ENCODE data around the gene MTPN.

DNA sequence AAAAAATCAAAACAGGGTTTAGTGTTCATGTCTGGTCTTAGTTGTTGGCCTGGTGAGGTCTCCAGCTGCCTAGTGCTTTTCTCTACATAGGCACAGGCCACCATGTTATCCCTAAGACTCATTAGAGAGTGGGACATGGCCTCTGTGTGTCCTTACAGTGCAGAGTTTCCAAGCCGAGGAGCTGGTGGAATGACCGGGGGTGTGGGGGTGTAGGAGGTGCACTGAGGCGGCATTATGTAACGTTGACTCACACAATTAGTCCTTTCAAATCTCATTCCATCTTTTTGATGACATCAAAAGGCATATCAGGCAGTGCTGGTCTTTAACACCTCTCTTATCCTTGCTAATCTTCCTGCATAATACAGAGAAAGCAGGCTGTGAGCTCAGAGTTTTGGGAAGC, 71.3 kb downstream of the MTPN start:
- TF ChIP-seq, protein P1, sequence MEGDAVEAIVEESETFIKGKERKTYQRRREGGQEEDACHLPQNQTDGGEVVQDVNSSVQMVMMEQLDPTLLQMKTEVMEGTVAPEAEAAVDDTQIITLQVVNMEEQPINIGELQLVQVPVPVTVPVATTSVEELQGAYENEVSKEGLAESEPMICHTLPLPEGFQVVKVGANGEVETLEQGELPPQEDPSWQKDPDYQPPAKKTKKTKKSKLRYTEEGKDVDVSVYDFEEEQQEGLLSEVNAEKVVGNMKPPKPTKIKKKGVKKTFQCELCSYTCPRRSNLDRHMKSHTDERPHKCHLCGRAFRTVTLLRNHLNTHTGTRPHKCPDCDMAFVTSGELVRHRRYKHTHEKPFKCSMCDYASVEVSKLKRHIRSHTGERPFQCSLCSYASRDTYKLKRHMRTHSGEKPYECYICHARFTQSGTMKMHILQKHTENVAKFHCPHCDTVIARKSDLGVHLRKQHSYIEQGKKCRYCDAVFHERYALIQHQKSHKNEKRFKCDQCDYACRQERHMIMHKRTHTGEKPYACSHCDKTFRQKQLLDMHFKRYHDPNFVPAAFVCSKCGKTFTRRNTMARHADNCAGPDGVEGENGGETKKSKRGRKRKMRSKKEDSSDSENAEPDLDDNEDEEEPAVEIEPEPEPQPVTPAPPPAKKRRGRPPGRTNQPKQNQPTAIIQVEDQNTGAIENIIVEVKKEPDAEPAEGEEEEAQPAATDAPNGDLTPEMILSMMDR (IDR thresholded peaks at IDR 0.05) = no peak
- no peak for TF ChIP-seq POLR2A (IDR thresholded peaks at IDR 0.05)
